Measurements from ENCODE around the gene CSF2.

GRCh38 chr5:132056610-132057497, 16.7 kb upstream of the CSF2 start:
- TF ChIP-seq CTCF (IDR thresholded peaks at IDR 0.05) (no peak), POLR2A (IDR thresholded peaks at IDR 0.05) (no peak)
